Non-pigmented ciliary epithelial cell (primary cell): ENCODE measurements around the gene RASAL3.
"Not testable (repeated sequence)": the region's sequence is repeated elsewhere in the genome, so short reads cannot be mapped to it uniquely, and the experiment has no call there.

Experiments used
- DNase-seq: peaks from one replicate; pipeline ENCODE4 v3.0.0-alpha.2; 2010; ENCODE audit warnings: low read depth

RASAL3 gene

DNA sequence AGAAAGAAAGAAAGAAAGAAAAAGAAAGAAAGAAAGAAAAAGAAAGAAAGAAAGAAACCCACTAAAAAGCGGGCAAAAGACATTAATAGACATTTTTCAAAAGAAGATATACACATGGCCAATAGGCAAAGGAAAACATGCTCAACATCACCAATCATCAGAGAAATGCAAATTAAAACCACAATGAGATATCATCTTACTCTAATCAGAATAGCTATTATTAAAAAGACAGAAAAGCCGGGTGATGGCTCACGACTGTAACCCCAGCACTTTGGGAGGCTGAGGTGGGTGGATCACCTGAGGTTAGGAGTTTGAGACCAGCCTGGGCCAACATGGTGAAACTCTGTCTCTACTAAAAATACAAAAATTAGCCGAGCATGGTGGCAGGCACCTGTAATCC, 9.5 kb upstream of the RASAL3 start:
- not testable (repeated sequence) for DNase-seq

- no peak for DNase-seq
Measured at GRCh38 chr19:15471639-15472101, 7.3 kb upstream of the RASAL3 start.

DNA sequence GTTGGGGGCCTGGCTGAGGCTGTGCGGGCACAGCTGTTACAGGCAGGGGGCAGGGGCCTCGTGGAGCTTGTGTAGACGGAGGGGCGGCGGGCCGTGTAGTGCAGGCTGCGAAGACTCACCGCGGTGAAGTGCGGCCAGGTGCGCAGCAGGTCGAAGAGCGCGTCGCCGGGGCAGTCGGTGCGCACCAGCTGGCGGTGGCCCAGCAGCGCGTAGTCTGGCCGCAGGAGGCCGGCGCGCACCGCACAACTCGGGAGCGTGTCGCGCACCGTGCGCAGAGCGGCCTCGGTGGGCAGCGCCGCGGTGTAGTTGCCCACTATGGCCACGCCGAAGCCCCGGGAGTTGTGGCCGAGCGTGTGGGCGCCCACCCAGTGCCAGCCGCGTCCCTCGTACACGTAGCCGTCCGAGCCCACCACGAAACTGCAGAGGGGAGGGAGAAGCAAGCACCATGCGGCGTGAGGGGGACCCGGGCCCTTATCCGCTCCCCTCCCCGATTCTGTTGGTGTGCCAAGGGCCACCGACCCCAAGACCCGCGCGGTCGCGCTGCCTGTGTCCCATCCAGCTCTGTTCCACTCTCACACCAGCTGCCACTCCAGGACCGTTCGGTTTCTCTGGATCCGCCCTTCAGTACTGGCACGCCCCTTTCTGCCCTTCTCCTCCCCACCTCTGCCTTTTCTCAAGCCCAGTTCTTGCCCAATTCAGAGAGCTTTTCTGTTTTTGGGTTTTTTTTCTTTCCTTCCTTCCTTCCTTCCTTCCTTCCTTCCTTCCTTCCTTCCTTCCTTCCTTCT, 5.4 kb upstream of the RASAL3 start:
- no peak for DNase-seq

GRCh38 chr19:15468675-15469512, 4.5 kb upstream of the RASAL3 start:
- no peak for DNase-seq

DNA sequence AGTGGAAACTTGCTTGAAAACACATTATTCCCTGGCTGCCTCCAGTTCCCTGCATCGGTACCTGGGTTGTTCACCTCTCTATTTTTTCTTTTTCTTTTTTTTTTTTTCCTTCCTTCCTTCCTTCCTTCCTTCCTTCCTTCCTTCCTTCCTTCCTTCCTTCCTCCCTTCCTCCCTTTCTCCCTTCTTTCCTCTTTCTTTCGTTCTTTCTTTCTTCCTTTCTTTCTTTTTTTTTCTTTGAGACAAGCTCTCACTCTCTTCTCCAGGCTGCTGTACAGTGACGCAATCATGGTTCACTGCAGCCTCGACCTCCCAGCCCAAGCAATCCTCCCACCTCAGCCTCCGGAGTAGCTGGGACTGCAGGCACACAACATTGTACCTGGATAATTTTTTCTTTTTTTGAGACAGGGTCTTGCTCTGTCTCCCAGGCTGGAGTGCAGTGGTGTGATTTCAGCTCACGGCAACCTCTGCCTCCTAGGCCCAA, 3.4 kb upstream of the RASAL3 start:
- no peak for DNase-seq

GRCh38 chr19:15466851-15467733, 2.7 kb upstream of the RASAL3 start:
- DNase-seq: peak; percentile 61

- DNase-seq: no peak
Measured at GRCh38 chr19:15463861-15464371, 428 bp downstream of the RASAL3 start.

DNA sequence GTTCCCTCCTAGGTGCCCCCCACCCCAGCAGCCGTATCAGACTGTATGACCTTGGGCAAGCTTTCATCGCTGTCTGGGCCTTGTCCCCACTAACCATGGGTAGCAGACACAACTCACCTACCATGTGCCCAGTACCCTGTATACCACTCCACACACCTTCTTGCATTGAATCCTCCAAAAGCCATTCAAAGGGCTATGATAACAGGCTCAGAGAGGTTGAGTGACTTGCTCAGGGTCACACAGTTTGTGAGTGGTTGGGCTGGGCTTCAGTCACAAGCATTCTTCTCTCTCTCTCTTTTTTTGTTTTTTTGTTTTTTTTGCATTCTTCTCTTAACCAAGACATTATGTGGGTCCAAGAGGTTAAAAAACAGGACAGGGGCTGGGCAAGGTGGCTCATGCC, 2.6 kb downstream of the RASAL3 start:
- no peak for DNase-seq

DNA sequence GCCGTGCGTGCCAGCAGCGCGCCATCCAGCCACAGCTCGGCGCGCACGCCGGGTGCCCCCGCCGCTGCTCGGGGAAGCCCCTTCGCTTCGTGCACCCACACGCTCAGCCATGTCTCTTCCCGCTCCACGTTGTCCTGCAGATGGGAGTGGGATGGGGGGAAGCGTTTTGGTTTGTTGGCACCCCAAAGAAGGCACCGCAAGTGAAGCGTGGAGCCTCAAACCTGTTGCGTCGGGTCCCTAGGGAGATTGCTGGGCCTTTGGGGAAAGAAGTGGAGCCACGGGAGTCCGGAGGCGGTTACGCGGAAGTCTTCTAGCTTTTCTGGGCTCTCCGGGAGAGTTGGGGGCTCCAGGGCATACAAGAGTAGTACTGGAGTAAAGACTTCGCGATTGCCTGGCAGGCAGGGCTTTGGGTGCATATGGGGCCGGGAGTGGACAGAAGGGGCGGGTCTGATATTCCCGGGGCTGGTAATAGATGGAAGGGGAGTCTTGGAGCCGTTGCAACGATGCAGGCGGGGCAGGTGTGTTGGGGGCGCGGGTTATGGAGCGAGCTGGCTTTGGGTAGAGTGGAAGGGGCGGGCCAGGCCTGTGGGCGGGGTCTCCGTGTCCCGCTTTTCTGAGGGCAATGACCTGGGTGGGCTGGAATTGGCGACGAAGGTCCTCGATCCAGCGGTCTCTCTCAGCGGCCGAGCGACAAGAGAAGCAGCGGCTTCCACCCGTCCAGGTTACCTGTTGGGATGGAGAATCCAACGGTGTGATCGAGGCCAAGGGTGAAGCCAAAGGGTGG, 6.5 kb downstream of the RASAL3 start:
- DNase-seq: no peak

DNA sequence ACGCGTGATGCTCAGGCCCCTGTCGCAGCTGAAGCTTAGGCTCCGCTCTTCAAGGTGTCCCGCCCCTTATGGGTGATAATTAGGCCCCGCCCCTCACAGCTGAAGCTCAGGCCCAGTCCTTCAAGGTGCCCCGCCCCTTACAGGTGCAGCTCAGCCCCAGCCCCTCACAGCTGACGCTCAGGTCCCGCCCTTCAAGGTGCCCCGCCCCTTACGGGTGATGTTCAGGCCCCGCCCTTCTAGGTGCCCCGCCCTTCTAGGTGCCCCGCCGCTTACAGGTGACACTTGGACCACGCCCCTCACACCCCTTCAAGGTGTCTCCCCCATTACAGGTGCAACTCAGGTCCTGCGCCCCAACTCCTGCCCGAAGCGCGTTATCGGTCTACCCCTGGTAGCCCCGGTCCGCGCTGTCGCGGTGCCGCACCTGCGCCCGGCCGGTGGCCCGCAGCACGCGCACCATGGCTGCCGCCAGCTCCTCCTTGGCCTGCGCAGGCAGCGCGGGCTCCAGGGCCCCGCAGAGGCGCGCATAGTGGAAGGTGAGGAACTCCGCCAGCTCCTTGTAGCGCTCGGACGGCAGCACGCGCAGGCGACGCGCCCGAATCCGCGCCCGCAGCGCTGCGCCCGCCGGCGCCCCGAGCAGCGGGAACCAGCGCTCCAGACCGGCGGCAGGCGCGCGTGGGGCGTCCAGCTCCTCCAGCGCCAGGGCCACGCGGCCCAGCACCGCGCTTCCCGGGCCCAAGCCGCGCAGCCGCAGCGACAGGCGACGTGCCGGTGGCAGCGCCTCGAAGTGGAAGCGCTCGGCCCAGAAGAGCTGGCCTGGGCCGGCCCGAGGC, 7.3 kb downstream of the RASAL3 start:
- no peak for DNase-seq

- DNase-seq: no peak
Measured at GRCh38 chr19:15456441-15456840, 7.9 kb downstream of the RASAL3 start.

DNA sequence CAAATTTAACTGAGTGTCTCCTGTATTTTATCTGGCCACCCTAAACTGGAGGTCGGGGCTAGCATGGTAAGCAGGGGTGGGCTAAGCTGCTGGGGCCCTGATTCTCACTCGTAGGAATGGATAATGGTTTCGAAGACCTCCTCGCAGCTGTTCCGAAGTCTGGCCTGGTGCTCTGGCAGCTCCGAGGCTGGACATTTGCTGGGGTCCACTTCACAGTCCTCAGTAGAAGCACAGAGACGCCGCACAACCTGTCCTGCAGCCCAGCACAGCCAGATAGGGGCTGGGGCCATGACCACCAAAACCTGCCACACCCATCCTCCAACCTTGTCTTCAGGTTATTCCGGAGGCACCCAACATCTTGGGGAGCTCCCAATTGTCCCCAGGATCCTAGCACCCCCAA, 8.3 kb downstream of the RASAL3 start:
- no peak for DNase-seq

GRCh38 chr19:15453906-15454860, 10.2 kb downstream of the RASAL3 start:
- DNase-seq: no peak

- no peak for DNase-seq
Measured at GRCh38 chr19:15453091-15453578, 11.2 kb downstream of the RASAL3 start.

- peak; percentile 27 for DNase-seq
Measured at GRCh38 chr19:15452111-15453047, 12.0 kb downstream of the RASAL3 start.

- DNase-seq: no peak
Measured at GRCh38 chr19:15450528-15450890, 13.8 kb downstream of the RASAL3 start.

DNA sequence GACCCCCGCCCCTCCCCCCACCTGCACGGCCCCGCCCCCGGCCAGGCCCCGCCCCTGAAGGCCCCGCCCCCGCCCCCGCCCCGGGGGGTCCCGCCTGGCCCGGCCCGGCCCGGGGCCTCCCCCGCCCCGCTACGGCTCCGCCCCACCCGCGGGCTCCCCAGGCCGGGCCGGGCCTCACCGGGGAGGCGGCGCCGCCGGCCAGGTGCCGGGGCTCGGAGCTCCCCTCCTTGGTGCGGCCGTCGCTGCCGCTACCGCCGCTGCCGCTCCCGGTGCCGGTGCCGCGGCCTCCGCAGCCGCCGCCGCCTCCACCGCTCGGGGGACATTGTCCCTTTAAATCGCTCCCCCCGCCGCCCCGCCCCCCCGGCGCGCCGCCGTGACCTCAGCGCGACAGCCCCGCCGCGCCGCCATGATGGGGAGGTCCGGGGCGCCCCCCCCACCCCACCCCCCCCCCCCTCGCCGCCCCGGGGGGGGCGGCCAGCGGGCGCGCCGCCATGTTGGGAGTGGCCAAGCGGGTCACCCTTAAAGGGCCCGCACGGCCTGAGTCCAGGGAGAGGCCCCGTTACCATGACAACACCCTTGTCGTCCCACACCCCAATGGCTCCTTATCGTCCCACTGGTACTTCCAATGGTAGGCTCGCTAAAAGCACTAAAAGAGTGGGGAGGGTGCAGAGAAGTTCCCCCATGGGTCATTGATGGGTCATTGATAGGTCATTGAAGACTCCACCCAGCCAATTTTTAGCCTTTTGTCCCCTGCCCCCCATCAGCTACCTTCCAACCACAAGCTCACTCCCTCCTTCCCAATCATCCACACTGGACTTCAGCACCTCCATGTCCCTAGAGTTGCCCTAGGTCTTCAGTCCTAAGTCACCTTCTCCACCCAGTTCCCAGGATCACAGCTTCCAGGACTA, 14.5 kb downstream of the RASAL3 start, which contains the start of gene WIZ:
Gene WIZ (minus strand): TSS at position 337 of the 908 bp plus-strand sequence. CDS start 1,649 bp downstream, outside the sequence.
- no peak for DNase-seq
